ENCODE data around the gene ISG20L2.

ISG20L2 gene

GRCh38 chr1:156691191-156691590 is 37.4 kb downstream of the ISG20L2 start:
- no peak for TF ChIP-seq REST (IDR thresholded peaks at IDR 0.05; ENCODE audit: low read depth)
- no peak for TF ChIP-seq TCF12 (IDR thresholded peaks at IDR 0.05; ENCODE audit: low read depth)
- TF ChIP-seq YY1 (IDR thresholded peaks at IDR 0.05; ENCODE audit: low read depth) = no peak
- TF ChIP-seq CREB1 (IDR thresholded peaks at IDR 0.05; ENCODE audit: low read depth) = no peak
- TF ChIP-seq FOXM1 (IDR thresholded peaks at IDR 0.05; ENCODE audit: borderline replicate concordance, low read depth) = no peak
- TF ChIP-seq CEBPB (IDR thresholded peaks at IDR 0.05) = no peak
- no peak for TF ChIP-seq MAX (IDR thresholded peaks at IDR 0.05)
- TF ChIP-seq RAD21 (IDR thresholded peaks at IDR 0.05; ENCODE audit: low read depth) = no peak
- no peak for TF ChIP-seq ZBTB7A (IDR thresholded peaks at IDR 0.05; ENCODE audit: low read depth)
- no peak for TF ChIP-seq NFIC (IDR thresholded peaks at IDR 0.05)
- TF ChIP-seq TEAD4 (IDR thresholded peaks at IDR 0.05) = no peak
- no peak for TF ChIP-seq TAF1 (IDR thresholded peaks at IDR 0.05; ENCODE audit: low read depth)
- no peak for TF ChIP-seq EP300 (IDR thresholded peaks at IDR 0.05; ENCODE audit: borderline replicate concordance)
- TF ChIP-seq USF1 (IDR thresholded peaks at IDR 0.05) = no peak
- TF ChIP-seq EGR1 (IDR thresholded peaks at IDR 0.05) = no peak

GRCh38 chr1:156690675-156691036 is 37.9 kb downstream of the ISG20L2 start:
- TF ChIP-seq EP300 (IDR thresholded peaks at IDR 0.05; ENCODE audit: borderline replicate concordance) = no peak
- no peak for TF ChIP-seq TCF12 (IDR thresholded peaks at IDR 0.05; ENCODE audit: low read depth)
- no peak for TF ChIP-seq TAF1 (IDR thresholded peaks at IDR 0.05; ENCODE audit: low read depth)
- TF ChIP-seq YY1 (IDR thresholded peaks at IDR 0.05; ENCODE audit: low read depth) = no peak
- no peak for TF ChIP-seq TEAD4 (IDR thresholded peaks at IDR 0.05)
- TF ChIP-seq CREB1 (IDR thresholded peaks at IDR 0.05; ENCODE audit: low read depth) = no peak
- TF ChIP-seq NFIC (IDR thresholded peaks at IDR 0.05) = no peak
- no peak for TF ChIP-seq RAD21 (IDR thresholded peaks at IDR 0.05; ENCODE audit: low read depth)
- no peak for TF ChIP-seq ZBTB7A (IDR thresholded peaks at IDR 0.05; ENCODE audit: low read depth)
- no peak for TF ChIP-seq CEBPB (IDR thresholded peaks at IDR 0.05)

GRCh38 chr1:156689953-156690674 is 38.5 kb downstream of the ISG20L2 start:
- TF ChIP-seq CREB1 (IDR thresholded peaks at IDR 0.05; ENCODE audit: low read depth) (no peak), REST (IDR thresholded peaks at IDR 0.05; ENCODE audit: low read depth) (no peak), NFIC (IDR thresholded peaks at IDR 0.05) (no peak)

- TF ChIP-seq ZBTB7A (IDR thresholded peaks at IDR 0.05; ENCODE audit: low read depth) (peak; percentile 89), CEBPB (IDR thresholded peaks at IDR 0.05) (no peak), FOXM1 (IDR thresholded peaks at IDR 0.05; ENCODE audit: borderline replicate concordance, low read depth) (no peak), RAD21 (IDR thresholded peaks at IDR 0.05; ENCODE audit: low read depth) (peak; percentile 99), MAX (IDR thresholded peaks at IDR 0.05) (peak; percentile 25; the same call in 1 of the 2 replicates)
These were observed 39.3 kb downstream of the ISG20L2 start for GRCh38 chr1:156689035-156689952.

GRCh38 chr1:156684227-156684782 is 44.3 kb downstream of the ISG20L2 start:
- TF ChIP-seq ZBTB7A (IDR thresholded peaks at IDR 0.05; ENCODE audit: low read depth) = no peak
- peak; percentile 16; the same call in 1 of the 2 replicates for TF ChIP-seq RAD21 (IDR thresholded peaks at IDR 0.05; ENCODE audit: low read depth)
- no peak for TF ChIP-seq CREB1 (IDR thresholded peaks at IDR 0.05; ENCODE audit: low read depth)
- TF ChIP-seq TAF1 (IDR thresholded peaks at IDR 0.05; ENCODE audit: low read depth) = no peak
- no peak for TF ChIP-seq NFIC (IDR thresholded peaks at IDR 0.05)
- no peak for TF ChIP-seq YY1 (IDR thresholded peaks at IDR 0.05; ENCODE audit: low read depth)
- no peak for TF ChIP-seq TCF12 (IDR thresholded peaks at IDR 0.05; ENCODE audit: low read depth)

Data from Ishikawa (cell line).